Measurements from ENCODE around the gene MLPH. TPM values are rescaled to one million over a fixed set of nuclear protein-coding genes. Genes with fewer than 3 reads are reported as not detected.

Gene MLPH
- total and polyA plus RNA-seq, 2 of the 13 experiments (the other 11 are each of a cell fraction or from before 2014, with no cell fraction given) = 0.12 TPM; not detected in 1

- TF ChIP-seq, protein P1, sequence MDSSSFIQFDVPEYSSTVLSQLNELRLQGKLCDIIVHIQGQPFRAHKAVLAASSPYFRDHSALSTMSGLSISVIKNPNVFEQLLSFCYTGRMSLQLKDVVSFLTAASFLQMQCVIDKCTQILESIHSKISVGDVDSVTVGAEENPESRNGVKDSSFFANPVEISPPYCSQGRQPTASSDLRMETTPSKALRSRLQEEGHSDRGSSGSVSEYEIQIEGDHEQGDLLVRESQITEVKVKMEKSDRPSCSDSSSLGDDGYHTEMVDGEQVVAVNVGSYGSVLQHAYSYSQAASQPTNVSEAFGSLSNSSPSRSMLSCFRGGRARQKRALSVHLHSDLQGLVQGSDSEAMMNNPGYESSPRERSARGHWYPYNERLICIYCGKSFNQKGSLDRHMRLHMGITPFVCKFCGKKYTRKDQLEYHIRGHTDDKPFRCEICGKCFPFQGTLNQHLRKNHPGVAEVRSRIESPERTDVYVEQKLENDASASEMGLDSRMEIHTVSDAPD (CRISPR knock-in tag; IDR thresholded peaks at IDR 0.05) = no peak
- TF ChIP-seq PAXIP1 (CRISPR knock-in tag; conservative IDR thresholded peaks at IDR 0.05) = peak; percentile 98
- no peak for TF ChIP-seq RAD21 (CRISPR knock-in tag; IDR thresholded peaks at IDR 0.05)
- peak; percentile 94; the same call in 1 of the 2 replicates for TF ChIP-seq ZNF275 (CRISPR knock-in tag; IDR thresholded peaks at IDR 0.05; ENCODE audit: borderline replicate concordance)
- TF ChIP-seq, protein P2, sequence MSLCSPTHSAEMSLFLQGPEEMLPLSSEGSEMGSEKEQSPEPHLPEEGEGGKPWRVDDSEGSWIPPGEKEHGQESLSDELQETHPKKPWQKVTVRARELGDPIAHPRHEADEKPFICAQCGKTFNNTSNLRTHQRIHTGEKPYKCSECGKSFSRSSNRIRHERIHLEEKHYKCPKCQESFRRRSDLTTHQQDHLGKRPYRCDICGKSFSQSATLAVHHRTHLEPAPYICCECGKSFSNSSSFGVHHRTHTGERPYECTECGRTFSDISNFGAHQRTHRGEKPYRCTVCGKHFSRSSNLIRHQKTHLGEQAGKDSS (CRISPR knock-in tag; IDR thresholded peaks at IDR 0.05; ENCODE audit: borderline replicate concordance, low read depth) = peak; percentile 90; the same call in 1 of the 2 replicates
- TF ChIP-seq ZNF350 (CRISPR knock-in tag; IDR thresholded peaks at IDR 0.05; ENCODE audit: borderline replicate concordance, low read depth) = peak; percentile 96
- peak; percentile 82 for TF ChIP-seq XRCC5 (optimal IDR thresholded peaks at IDR 0.05; ENCODE audit: low read length)
- peak; percentile 91; the same call in 1 of the 2 replicates for TF ChIP-seq MEIS2 (CRISPR knock-in tag; IDR thresholded peaks at IDR 0.05)
- TF ChIP-seq HOXA7 (CRISPR knock-in tag; IDR thresholded peaks at IDR 0.05) = no peak
- TF ChIP-seq ZNF17 (CRISPR knock-in tag; IDR thresholded peaks at IDR 0.05) = no peak
- TF ChIP-seq HCFC1 (IDR thresholded peaks at IDR 0.05; ENCODE audit: low read depth, low read length) = no peak
- TF ChIP-seq MED1 (CRISPR knock-in tag; IDR thresholded peaks at IDR 0.05) = peak; percentile 99
- TF ChIP-seq BORCS8-MEF2B (CRISPR knock-in tag; IDR thresholded peaks at IDR 0.05) = peak; percentile 81; the same call in 1 of the 2 replicates
- TF ChIP-seq ZBTB38 (CRISPR knock-in tag; IDR thresholded peaks at IDR 0.05) = peak; percentile 98
- TF ChIP-seq ZFP90 (CRISPR knock-in tag; IDR thresholded peaks at IDR 0.05; ENCODE audit: borderline replicate concordance) = peak; percentile 95
- TF ChIP-seq, protein P3, sequence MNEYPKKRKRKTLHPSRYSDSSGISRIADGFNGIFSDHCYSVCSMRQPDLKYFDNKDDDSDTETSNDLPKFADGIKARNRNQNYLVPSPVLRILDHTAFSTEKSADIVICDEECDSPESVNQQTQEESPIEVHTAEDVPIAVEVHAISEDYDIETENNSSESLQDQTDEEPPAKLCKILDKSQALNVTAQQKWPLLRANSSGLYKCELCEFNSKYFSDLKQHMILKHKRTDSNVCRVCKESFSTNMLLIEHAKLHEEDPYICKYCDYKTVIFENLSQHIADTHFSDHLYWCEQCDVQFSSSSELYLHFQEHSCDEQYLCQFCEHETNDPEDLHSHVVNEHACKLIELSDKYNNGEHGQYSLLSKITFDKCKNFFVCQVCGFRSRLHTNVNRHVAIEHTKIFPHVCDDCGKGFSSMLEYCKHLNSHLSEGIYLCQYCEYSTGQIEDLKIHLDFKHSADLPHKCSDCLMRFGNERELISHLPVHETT (CRISPR knock-in tag; conservative IDR thresholded peaks at IDR 0.05) = 0 out of 2 replicates have a peak, but pooled peaks have one; percentile 34
- peak; percentile 85 for TF ChIP-seq HOMEZ (CRISPR knock-in tag; IDR thresholded peaks at IDR 0.05; ENCODE audit: low read depth)
- TF ChIP-seq ZNF552 (CRISPR knock-in tag; IDR thresholded peaks at IDR 0.05; ENCODE audit: borderline replicate concordance) = no peak
Observed at GRCh38 chr2:237585590-237586221, 98.7 kb downstream of the MLPH start (continued).
